ENCODE measurements around the gene C1QL4.

DNA sequence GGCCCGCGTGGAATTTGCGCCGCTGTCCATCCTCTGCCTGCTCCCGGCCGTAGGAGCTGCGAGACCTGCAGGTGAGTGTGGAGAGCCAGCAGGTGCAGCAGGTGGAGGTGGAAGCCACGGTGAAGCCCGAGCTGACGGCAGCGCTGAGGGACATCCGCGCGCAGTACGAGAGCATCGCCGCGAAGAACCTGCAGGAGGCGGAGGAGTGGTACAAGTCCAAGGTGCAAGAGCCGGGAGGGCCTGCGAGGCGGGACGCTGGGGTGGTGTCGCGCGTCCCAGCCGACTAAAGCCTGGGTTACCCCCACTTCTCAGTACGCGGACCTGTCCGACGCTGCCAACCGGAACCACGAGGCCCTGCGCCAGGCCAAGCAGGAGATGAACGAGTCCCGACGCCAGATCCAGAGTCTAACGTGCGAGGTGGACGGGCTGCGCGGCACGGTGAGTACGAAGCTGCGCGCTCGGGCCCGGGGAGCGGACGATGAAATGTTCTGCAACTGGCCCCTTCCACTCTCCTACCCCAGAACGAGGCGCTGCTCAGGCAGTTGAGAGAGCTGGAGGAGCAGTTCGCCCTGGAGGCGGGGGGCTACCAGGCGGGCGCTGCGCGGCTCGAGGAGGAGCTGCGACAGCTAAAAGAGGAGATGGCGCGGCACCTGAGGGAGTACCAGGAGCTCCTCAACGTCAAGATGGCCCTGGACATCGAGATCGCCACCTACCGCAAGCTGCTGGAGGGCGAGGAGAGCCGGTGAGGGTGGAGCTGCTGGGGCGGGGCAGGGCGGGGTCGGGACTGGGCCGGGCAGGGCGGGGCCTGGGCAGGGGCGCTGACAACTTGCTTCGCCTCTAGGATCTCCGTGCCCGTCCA is 39.9 kb downstream of the C1QL4 start:
- TF ChIP-seq CTCF (IDR thresholded peaks at IDR 0.05) (no peak), POLR2A (IDR thresholded peaks at IDR 0.05) (no peak)
